Neural cell (in vitro differentiated cells): ENCODE data around the gene MYPN. TPM values are rescaled to one million over a fixed set of nuclear protein-coding genes. Genes with fewer than 3 reads are reported as not detected.

Source experiments
- H2AFZ ChIP-seq: fragments of 200-600, 300-800 bp; sonication (generic), shearing (Covaris generic); 2 replicates; pipeline ENCODE4 v1.6.0; 2014; ENCODE audit warnings: low read depth, mild to moderate bottlenecking, antibody characterized with exemption, low read length, moderate library complexity
- H3F3A ChIP-seq: fragments of 200-600 bp; shearing (Covaris generic); 2 replicates; pipeline ENCODE4 v1.6.1; 2016; ENCODE audit warnings: mild to moderate bottlenecking, moderate library complexity, mixed read lengths, antibody characterized with exemption, low read length; ENCODE audit not compliant: insufficient read depth, poor library complexity, severe bottlenecking
- H3K27ac ChIP-seq: fragments of 200-600, 300-800 bp; sonication (generic), shearing (Covaris generic); 2 replicates; pipeline ENCODE4 v1.5.1; 2014; ENCODE audit warnings: mild to moderate bottlenecking, low read length, moderate library complexity
- H3K27me3 ChIP-seq: fragments of 300-800, 200-600 bp; sonication (generic), shearing (Covaris generic); 2 replicates; pipeline ENCODE4 v1.6.0; 2014; ENCODE audit warnings: mild to moderate bottlenecking, low read depth, low read length, moderate library complexity; ENCODE audit not compliant: insufficient read depth
- H3K36me3 ChIP-seq: fragments of 300-800, 200-600 bp; sonication (generic), shearing (Covaris generic); 2 replicates; pipeline ENCODE4 v1.5.1; 2014; ENCODE audit warnings: mild to moderate bottlenecking, antibody characterized with exemption, low read length, moderate library complexity; ENCODE audit not compliant: insufficient read depth
- H3K4me2 ChIP-seq: fragments of 300-800, 200-600 bp; sonication (generic), shearing (Covaris generic); 2 replicates; pipeline ENCODE4 v1.6.0; 2014; ENCODE audit warnings: mild to moderate bottlenecking, low read length
- H3K4me3 ChIP-seq: fragments of 300-800, 200-600 bp; sonication (generic), shearing (Covaris generic); 2 replicates; pipeline ENCODE4 v1.5.1; 2014; ENCODE audit warnings: mild to moderate bottlenecking, low read length, moderate library complexity
- H3K79me2 ChIP-seq: fragments of 200-600 bp; shearing (Covaris generic); replicated peaks from 2 replicates; pipeline ENCODE4 v1.6.0; 2014; ENCODE audit warnings: mild to moderate bottlenecking, low read length, moderate library complexity; ENCODE audit not compliant: insufficient read depth
- H3K9ac ChIP-seq: fragments of 300-800, 200-600 bp; sonication (generic), shearing (Covaris generic); 2 replicates; pipeline ENCODE4 v1.6.1; 2016; ENCODE audit warnings: mild to moderate bottlenecking, low read length, mixed read lengths
- H3K9me2 ChIP-seq: fragments of 200-600 bp; shearing (Covaris generic); 2 replicates; pipeline ENCODE4 v1.6.1; 2016; ENCODE audit warnings: mild to moderate bottlenecking, low read length, mixed read lengths; ENCODE audit not compliant: insufficient read depth
- H3K9me3 ChIP-seq: fragments of 200-600, 300-800 bp; sonication (generic), shearing (Covaris generic); 2 replicates; pipeline ENCODE4 v1.6.1; 2016; ENCODE audit warnings: mild to moderate bottlenecking, mixed run types, low read length, moderate library complexity, mixed read lengths
- H4K20me1 ChIP-seq: fragments of 200-600 bp; shearing (Covaris generic); 2 replicates; pipeline ENCODE4 v1.6.1; 2016; ENCODE audit warnings: mild to moderate bottlenecking, mixed run types; ENCODE audit not compliant: insufficient read depth
- EP300 ChIP-seq: fragments of 450-650 bp; conservative IDR thresholded peaks from 2 replicates; pipeline ENCODE4 v1.6.1; 2014; ENCODE audit warnings: antibody characterized with exemption, mild to moderate bottlenecking, moderate library complexity; ENCODE audit not compliant: poor library complexity, severe bottlenecking
- EZH2 ChIP-seq: fragments of 200-600, 300-800 bp; shearing (Covaris generic), sonication (generic); IDR thresholded peaks from 2 replicates; pipeline ENCODE4 v1.6.1; 2014; ENCODE audit warnings: antibody characterized with exemption, low read length, borderline replicate concordance, mild to moderate bottlenecking; ENCODE audit not compliant: insufficient read depth, poor library complexity, severe bottlenecking
- MXI1 ChIP-seq: fragments of 450-650 bp; conservative IDR thresholded peaks from 2 replicates; pipeline ENCODE4 v1.6.1; 2014; ENCODE audit warnings: antibody characterized with exemption, mild to moderate bottlenecking; ENCODE audit not compliant: poor library complexity, severe bottlenecking
- POLR2AphosphoS5 ChIP-seq: IDR thresholded peaks from 2 replicates; pipeline ENCODE4 v1.6.1; 2012
- RAD21 ChIP-seq: fragments of 450-650 bp; conservative IDR thresholded peaks from 2 replicates; pipeline ENCODE4 v1.6.1; 2014; ENCODE audit warnings: antibody characterized with exemption, mild to moderate bottlenecking, moderate library complexity
- REST ChIP-seq: IDR thresholded peaks from 2 replicates; pipeline ENCODE4 v1.6.1; 2012; ENCODE audit warnings: borderline replicate concordance
- SMC3 ChIP-seq: fragments of 450-650 bp; conservative IDR thresholded peaks from 2 replicates; pipeline ENCODE4 v1.6.1; 2014; ENCODE audit warnings: antibody characterized with exemption, mild to moderate bottlenecking, moderate library complexity; ENCODE audit not compliant: poor library complexity
- TAF1 ChIP-seq: IDR thresholded peaks from 2 replicates; pipeline ENCODE4 v1.6.1; 2012; ENCODE audit warnings: low read depth
- polyA plus RNA-seq: library from polyadenylated mRNA; depleted of rRNA; stranded (reverse); fragments of >200 nt; gene quantifications from 2 replicates; pipeline ENCODE4 v1.2.3, GENCODE V29; 2014
- TF ChIP-seq, protein P1 (sequence below): fragments of 450-650 bp; IDR thresholded peaks from 2 replicates; pipeline ENCODE4 v1.5.1; 2014; ENCODE audit warnings: antibody characterized with exemption, mild to moderate bottlenecking, moderate library complexity; ENCODE audit not compliant: poor library complexity, severe bottlenecking

The MYPN gene
- polyA plus RNA-seq, 1 donor from 2014 or later: not detected

DNA sequence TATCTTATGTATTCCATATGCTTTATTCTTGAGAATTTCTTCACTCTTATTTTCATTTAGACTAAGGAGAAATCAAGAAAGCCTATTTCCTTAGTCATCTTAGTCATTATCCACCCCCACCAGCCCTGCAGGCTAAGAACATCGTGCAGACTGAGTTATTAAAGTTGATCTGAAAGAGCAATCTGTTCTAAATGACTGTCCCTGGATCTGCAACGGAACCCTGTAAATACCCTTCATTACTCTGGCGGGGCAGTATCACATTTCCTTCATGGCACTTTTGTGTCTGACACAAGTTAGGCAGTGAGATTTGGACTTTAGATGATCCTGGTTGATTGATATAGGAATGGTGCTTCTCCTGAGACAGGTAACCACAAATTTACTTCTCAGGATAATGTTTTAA lies 3.5 kb upstream of the MYPN start:
- H3K27me3 ChIP-seq: no peaks in the 10 kb centered on the region
- no peaks in the 10 kb centered on the region for H3F3A ChIP-seq
- no peak overlapping the region for H2AFZ ChIP-seq
- H3K9me2 ChIP-seq: no peaks in the 10 kb centered on the region
- no peak overlapping the region for H3K9ac ChIP-seq
- TF ChIP-seq RAD21 (no peak), EZH2 (no peak), TAF1 (no peak), EP300 (no peak), REST (no peak), SMC3 (no peak), MXI1 (no peak), POLR2AphosphoS5 (no peak)
- TF ChIP-seq, protein P1, sequence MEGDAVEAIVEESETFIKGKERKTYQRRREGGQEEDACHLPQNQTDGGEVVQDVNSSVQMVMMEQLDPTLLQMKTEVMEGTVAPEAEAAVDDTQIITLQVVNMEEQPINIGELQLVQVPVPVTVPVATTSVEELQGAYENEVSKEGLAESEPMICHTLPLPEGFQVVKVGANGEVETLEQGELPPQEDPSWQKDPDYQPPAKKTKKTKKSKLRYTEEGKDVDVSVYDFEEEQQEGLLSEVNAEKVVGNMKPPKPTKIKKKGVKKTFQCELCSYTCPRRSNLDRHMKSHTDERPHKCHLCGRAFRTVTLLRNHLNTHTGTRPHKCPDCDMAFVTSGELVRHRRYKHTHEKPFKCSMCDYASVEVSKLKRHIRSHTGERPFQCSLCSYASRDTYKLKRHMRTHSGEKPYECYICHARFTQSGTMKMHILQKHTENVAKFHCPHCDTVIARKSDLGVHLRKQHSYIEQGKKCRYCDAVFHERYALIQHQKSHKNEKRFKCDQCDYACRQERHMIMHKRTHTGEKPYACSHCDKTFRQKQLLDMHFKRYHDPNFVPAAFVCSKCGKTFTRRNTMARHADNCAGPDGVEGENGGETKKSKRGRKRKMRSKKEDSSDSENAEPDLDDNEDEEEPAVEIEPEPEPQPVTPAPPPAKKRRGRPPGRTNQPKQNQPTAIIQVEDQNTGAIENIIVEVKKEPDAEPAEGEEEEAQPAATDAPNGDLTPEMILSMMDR: no peak
- H3K4me2 ChIP-seq: no peak overlapping the region
- no peaks in the 10 kb centered on the region for H4K20me1 ChIP-seq
- H3K79me2 ChIP-seq: no peaks in the 10 kb centered on the region
- H3K36me3 ChIP-seq: no peaks in the 10 kb centered on the region
- no peaks in the 10 kb centered on the region for H3K9me3 ChIP-seq
- H3K4me3 ChIP-seq: no peak overlapping the region
- no peak overlapping the region for H3K27ac ChIP-seq

DNA sequence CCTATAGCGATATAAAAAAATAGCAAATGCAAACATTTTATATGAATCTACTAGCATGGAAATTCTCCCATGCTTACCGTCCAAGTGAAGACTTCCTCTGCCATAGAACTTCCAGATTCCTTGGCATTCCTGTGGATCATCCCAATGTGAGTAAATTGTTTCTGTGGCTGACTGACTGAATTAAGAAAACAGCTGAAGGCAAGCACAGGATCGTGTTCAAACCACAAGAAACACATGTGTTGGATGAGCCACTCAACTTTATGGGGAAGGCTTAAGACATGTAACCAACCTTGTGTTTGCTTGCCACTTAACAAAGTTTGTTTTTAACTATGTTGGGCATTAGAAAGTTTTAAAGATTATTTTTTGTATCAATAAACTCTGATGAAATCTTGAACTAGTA lies 2.6 kb upstream of the MYPN start:
- Histone ChIP-seq H3K9me3 (no peaks in the 10 kb centered on the region), H3K4me2 (no peak overlapping the region), H4K20me1 (no peaks in the 10 kb centered on the region), H3K27me3 (no peaks in the 10 kb centered on the region), H3K36me3 (no peaks in the 10 kb centered on the region), H3K9me2 (no peaks in the 10 kb centered on the region), H3K4me3 (no peak overlapping the region), H2AFZ (no peak overlapping the region), H3K27ac (no peak overlapping the region), H3F3A (no peaks in the 10 kb centered on the region), H3K9ac (no peak overlapping the region), H3K79me2 (no peaks in the 10 kb centered on the region)
- TF ChIP-seq POLR2AphosphoS5 (no peak), SMC3 (no peak), RAD21 (no peak), TAF1 (no peak), MXI1 (no peak), EP300 (no peak), REST (no peak), EZH2 (no peak)
- TF ChIP-seq, protein P1: no peak
